HG03064 (cell line): Measurements from ENCODE around the gene NRCAM.
"Not testable (repeated sequence)": the region's sequence is repeated elsewhere in the genome, so short reads cannot be mapped to it uniquely, and the experiment has no call there.

Experiments used
- ATAC-seq: cut with Tn5 transposase; IDR thresholded peaks from one replicate; pipeline ENCODE4 v1.9.1; 2021; ENCODE audit warnings: low read depth; ENCODE audit not compliant: unreplicated experiment

The NRCAM gene

GRCh38 chr7:108289852-108290251 lies 166.4 kb downstream of the NRCAM start:
- no peak for ATAC-seq

GRCh38 chr7:108287857-108288256 lies 168.4 kb downstream of the NRCAM start:
- ATAC-seq, result no peak

- ATAC-seq, result no peak
Observed at GRCh38 chr7:108286290-108286904, 169.8 kb downstream of the NRCAM start.

GRCh38 chr7:108285778-108286177 lies 170.5 kb downstream of the NRCAM start:
- no peak for ATAC-seq

- ATAC-seq, result no peak
Observed at GRCh38 chr7:108285003-108285368, 171.2 kb downstream of the NRCAM start.

GRCh38 chr7:108284349-108285002 lies 171.8 kb downstream of the NRCAM start:
- no peak for ATAC-seq

GRCh38 chr7:108283252-108283651 lies 173.0 kb downstream of the NRCAM start:
- ATAC-seq, result no peak

- no peak for ATAC-seq
Observed at GRCh38 chr7:108282427-108282996, 173.7 kb downstream of the NRCAM start.

GRCh38 chr7:108280136-108280535 lies 176.1 kb downstream of the NRCAM start:
- ATAC-seq, result no peak

GRCh38 chr7:108278776-108279175 lies 177.5 kb downstream of the NRCAM start:
- ATAC-seq, result no peak

GRCh38 chr7:108278281-108278680 lies 178.0 kb downstream of the NRCAM start:
- no peak for ATAC-seq

GRCh38 chr7:108274447-108274846 lies 181.8 kb downstream of the NRCAM start:
- not testable (repeated sequence) for ATAC-seq

GRCh38 chr7:108272891-108273290 lies 183.3 kb downstream of the NRCAM start:
- not testable (repeated sequence) for ATAC-seq

- ATAC-seq, result no peak
Observed at GRCh38 chr7:108270385-108271015, 185.7 kb downstream of the NRCAM start.

- no peak for ATAC-seq
Observed at GRCh38 chr7:108268200-108268820, 187.9 kb downstream of the NRCAM start.

- no peak for ATAC-seq
Observed at GRCh38 chr7:108267615-108268014, 188.6 kb downstream of the NRCAM start.

GRCh38 chr7:108266491-108266890 lies 189.7 kb downstream of the NRCAM start:
- no peak for ATAC-seq

- no peak for ATAC-seq
Observed at GRCh38 chr7:108266035-108266434, 190.2 kb downstream of the NRCAM start.

GRCh38 chr7:108265007-108265406 lies 191.2 kb downstream of the NRCAM start:
- ATAC-seq, result no peak

- ATAC-seq, result no peak
Observed at GRCh38 chr7:108263425-108263824, 192.8 kb downstream of the NRCAM start.

- no peak for ATAC-seq
Observed at GRCh38 chr7:108261560-108262255, 194.5 kb downstream of the NRCAM start.
